ENCODE measurements around the gene ZFPM1.
"Not testable (repeated sequence)": the region's sequence is repeated elsewhere in the genome, so short reads cannot be mapped to it uniquely, and the experiment has no call there.

Gene ZFPM1

DNA sequence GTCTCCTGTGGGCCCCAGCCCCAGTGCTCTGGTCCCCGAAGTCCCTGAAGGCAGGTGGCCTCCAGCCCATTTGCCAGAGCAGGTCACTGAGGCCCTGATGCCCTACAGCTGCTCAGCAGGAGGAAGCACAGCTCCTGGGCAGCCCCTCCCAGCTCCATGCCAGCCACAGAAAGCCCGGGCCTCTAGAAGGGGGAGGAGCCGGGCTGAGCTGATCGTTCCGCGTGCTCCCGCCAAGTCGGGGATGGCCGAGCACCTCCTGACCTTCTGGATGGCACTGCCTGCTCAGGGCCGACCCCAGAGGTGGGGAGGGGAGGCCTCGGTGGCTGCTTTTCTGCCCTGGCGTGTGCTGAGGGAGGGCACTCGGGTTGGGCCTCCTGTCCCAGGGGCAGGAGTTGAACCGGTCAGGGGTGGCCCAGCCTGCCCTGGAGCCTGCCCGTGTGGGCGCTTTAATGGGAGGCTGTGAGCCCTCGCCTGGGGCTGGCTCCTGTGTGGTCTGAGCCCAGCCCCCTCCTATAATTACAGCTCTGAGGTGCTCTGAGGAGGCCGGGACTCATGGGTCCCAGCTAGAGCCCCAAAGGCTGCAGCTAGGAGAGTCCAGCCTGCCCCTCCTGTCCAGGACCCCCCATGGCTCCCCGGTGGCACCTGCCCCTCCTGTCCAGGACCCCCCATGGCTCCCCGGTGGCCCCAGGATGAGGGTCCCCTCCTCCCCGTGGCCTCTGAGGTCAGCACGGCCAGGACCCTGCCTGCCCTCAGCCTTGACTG lies 29.7 kb downstream of the ZFPM1 start:
- ChIA-PET POLR2A (no interaction called here), CTCF (no interaction called here)
- no peak for DNase-seq (ENCODE audit: extremely low spot score)
- TF ChIP-seq, protein P1, sequence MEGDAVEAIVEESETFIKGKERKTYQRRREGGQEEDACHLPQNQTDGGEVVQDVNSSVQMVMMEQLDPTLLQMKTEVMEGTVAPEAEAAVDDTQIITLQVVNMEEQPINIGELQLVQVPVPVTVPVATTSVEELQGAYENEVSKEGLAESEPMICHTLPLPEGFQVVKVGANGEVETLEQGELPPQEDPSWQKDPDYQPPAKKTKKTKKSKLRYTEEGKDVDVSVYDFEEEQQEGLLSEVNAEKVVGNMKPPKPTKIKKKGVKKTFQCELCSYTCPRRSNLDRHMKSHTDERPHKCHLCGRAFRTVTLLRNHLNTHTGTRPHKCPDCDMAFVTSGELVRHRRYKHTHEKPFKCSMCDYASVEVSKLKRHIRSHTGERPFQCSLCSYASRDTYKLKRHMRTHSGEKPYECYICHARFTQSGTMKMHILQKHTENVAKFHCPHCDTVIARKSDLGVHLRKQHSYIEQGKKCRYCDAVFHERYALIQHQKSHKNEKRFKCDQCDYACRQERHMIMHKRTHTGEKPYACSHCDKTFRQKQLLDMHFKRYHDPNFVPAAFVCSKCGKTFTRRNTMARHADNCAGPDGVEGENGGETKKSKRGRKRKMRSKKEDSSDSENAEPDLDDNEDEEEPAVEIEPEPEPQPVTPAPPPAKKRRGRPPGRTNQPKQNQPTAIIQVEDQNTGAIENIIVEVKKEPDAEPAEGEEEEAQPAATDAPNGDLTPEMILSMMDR (IDR thresholded peaks at IDR 0.05; ENCODE audit: control extremely low read depth, extremely low read depth, low read depth, missing control alignments), result no peak

DNA sequence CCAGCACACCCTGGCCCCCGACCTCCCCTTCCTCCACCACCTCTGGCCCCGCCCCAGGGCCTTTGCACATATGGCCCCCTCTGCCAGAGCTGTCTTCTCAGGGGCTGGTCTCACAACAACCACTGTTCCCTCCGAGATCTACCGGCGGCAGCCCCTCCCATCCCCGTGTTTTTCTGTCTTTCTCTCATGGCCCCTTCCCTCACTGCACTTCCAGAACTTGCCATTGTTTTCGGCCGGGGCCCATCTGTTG lies 30.2 kb downstream of the ZFPM1 start:
- ChIA-PET CTCF (no interaction called here), POLR2A (no interaction called here)
- DNase-seq (ENCODE audit: extremely low spot score), result no peak
- TF ChIP-seq, protein P1 (IDR thresholded peaks at IDR 0.05; ENCODE audit: control extremely low read depth, extremely low read depth, low read depth, missing control alignments), result no peak

DNA sequence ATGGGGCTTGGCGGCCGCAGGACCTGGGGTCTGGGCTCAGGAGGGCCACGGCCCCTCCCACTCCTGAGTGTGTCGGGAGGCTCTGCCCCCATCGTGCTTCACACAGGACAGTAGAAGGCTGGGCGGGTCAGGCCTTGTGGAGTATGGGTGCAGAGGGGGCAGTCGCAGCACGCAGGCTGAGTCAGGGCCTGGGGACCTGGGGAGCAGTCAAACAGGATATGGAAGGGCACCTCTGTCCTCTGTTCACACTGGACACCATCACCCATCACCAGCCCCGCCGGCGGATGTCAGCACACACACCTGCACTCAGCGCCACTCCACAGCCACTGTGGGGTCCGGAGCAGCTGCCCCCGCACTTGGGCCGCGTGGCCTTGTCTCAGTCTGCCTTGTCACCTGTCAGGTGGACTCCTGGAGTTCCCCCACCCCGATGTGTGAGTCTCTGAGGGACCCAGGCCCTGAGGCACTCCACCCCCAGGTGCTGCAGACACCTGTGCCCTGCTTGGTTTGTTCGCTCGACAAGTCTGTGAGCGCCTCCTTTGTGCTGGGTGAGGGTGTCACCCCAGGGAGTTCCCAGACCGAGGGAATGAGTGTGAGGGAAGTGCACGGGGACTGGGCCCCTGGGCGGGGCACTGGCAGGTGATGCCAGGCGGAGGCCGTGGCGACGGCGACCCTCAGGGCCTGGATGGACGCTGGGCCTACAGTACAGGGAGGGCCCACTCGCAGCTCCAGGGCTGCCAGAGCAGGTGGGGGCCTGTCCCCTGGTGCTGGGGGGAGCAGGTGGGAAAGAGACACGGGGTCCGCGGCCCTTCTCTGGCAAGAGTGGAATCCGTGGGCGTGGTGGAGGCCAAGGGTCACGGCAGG lies 31.7 kb downstream of the ZFPM1 start:
- ChIA-PET POLR2A (no interaction called here), CTCF (no interaction called here)
- TF ChIP-seq, protein P1 (IDR thresholded peaks at IDR 0.05; ENCODE audit: control extremely low read depth, extremely low read depth, low read depth, missing control alignments), result no peak
- DNase-seq (ENCODE audit: extremely low spot score), result no peak

DNA sequence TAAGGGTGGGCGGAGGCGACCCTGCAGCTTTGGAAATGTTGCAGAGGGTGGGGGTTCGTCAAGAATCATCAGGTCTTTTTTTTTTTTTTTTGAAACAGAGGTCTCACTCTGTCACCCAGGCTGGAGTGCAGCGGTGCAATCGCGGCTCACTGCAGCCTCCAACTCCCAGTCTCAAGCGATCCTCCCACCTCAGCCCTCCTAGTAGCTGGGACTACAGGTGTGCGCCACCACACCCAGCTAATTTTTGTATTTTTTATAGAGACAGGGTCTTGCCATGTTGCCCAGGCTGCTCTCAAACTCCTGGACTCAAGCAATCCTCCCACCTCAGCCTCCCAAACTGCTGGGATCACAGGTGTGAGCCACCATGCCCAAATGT lies 32.3 kb downstream of the ZFPM1 start:
- POLR2A ChIA-PET; DNase-seq (ENCODE audit: extremely low spot score): not testable (repeated sequence)
- CTCF ChIA-PET, result interaction anchor here (1.0 kb wide), 1 partner anchor 11 kb away, joined by 3 read pairs; no protein-coding TSS in a partner anchor

DNA sequence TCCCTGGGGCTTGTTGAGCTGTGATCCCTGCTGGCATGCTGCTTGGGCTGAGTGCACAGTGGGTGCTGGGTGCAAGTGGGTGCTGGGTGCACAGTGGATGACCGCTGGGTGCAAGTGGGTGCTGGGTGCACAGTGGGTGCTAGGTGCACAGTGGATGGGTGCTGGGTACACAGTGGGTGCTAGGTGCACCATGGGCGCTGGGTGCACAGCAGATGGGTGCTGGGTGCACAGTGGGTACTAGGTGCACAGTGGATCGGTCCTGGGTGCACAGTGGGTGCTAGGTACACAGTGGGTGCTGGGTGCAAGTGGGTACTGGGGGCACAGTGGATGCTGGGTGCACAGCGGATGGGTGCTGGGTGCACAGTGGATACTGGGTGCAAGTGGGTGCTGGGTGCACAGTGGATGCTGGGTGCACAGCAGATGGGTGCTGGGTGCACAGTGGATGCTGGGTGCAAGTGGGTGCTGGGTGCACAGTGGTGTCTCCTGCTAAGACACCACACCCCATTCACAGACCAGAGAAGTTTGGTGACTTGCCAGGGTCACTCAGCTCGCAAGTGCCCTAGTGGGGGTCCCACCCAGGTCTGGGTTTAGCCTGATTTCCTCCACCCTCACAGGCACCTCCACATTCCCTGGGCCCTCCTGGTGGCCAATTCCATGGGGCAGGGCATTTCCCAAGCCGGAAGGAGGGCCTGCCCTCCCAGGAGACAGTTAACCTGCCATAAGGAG lies 33.5 kb downstream of the ZFPM1 start:
- ChIA-PET CTCF (no interaction called here), POLR2A (no interaction called here)
- DNase-seq (ENCODE audit: extremely low spot score), result no peak
- TF ChIP-seq, protein P1 (IDR thresholded peaks at IDR 0.05; ENCODE audit: control extremely low read depth, extremely low read depth, low read depth, missing control alignments), result no peak

DNA sequence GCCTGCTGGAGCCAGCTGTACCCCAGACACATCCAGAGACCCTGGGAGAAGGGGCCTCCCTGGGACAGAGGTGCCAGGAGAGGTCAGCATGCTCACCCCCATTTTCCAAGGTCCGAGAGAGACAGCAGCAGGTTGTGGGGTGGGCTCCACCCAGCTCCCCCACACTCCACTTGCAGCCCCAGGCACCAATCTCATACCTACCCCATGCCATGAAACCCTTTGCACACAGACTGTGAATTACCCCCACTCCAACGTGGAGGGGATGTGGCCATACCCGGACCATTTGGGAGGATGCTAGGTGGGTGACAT lies 34.0 kb downstream of the ZFPM1 start:
- CTCF ChIA-PET, result interaction anchor here (2.3 kb wide), 1 partner anchor 49 kb away, joined by 6 read pairs; no protein-coding TSS in a partner anchor
- POLR2A ChIA-PET, result no interaction called here
- DNase-seq (ENCODE audit: extremely low spot score), result no peak
- TF ChIP-seq, protein P1 (IDR thresholded peaks at IDR 0.05; ENCODE audit: control extremely low read depth, extremely low read depth, low read depth, missing control alignments), result no peak
